HT1080 (cell line): Measurements from ENCODE around the gene TANGO6. TPM values are rescaled to one million over a fixed set of nuclear protein-coding genes. Genes with fewer than 3 reads are reported as not detected.

Source experiments
- DNase-seq: peaks from one replicate; pipeline ENCODE4 v3.0.0-alpha.2; 2015; ENCODE audit warnings: low read depth
- total RNA-seq: library from RNA; depleted of rRNA; stranded (reverse); fragments of >200 nt; shearing (Covaris generic); gene quantifications from 2 replicates; pipeline ENCODE4 v1.2.3, GENCODE V29; 2014

Gene TANGO6
- total RNA-seq, 1 experiment from 2014 or later: 12.7 TPM

GRCh38 chr16:69088684-69089083, 245.4 kb downstream of the TANGO6 start:
- no peak for DNase-seq

GRCh38 chr16:69089091-69089910, 246.0 kb downstream of the TANGO6 start:
- peak; percentile 24 for DNase-seq

DNA sequence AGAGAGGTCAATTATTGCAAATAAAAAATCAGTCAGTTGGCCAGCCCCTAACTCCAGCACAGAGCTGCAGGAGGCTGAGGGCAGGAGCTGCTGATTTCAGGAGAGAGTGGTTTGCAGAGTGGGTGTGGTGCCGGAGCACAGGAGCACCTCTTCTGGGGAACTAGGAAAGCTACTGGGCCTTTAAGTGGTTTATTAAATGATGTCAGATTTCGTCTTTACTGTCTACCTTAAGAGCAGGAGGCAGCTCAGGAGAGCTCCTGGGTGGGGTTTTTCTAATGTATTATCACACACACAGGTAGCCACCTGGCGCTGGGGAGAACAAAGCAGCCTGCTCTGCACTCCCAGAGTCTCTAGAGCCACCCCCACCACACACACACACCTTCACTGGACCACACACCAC, 250.6 kb downstream of the TANGO6 start:
- no peak for DNase-seq

GRCh38 chr16:69094501-69094900, 251.2 kb downstream of the TANGO6 start:
- DNase-seq: no peak

DNA sequence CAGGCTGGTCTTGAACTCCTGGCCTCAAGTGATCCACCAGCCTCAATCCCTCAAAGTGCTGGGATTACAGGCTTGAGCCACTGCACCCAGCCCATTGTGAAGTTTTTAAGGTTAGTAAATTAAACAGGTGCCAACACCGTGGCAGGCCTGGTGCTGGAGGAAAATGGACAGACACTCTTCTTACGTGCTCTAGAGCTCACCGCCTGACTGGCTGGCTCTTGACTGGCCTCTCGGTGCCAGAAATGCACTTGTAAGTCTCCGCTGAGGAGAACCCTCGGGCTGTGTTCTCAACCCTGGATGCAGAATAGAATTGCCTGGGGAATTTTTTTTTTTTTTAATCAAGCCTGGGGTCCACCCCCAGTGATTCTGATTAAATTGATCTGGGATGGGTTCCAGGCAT, 251.9 kb downstream of the TANGO6 start:
- DNase-seq: no peak

GRCh38 chr16:69100071-69100691, 256.9 kb downstream of the TANGO6 start:
- DNase-seq: no peak

DNA sequence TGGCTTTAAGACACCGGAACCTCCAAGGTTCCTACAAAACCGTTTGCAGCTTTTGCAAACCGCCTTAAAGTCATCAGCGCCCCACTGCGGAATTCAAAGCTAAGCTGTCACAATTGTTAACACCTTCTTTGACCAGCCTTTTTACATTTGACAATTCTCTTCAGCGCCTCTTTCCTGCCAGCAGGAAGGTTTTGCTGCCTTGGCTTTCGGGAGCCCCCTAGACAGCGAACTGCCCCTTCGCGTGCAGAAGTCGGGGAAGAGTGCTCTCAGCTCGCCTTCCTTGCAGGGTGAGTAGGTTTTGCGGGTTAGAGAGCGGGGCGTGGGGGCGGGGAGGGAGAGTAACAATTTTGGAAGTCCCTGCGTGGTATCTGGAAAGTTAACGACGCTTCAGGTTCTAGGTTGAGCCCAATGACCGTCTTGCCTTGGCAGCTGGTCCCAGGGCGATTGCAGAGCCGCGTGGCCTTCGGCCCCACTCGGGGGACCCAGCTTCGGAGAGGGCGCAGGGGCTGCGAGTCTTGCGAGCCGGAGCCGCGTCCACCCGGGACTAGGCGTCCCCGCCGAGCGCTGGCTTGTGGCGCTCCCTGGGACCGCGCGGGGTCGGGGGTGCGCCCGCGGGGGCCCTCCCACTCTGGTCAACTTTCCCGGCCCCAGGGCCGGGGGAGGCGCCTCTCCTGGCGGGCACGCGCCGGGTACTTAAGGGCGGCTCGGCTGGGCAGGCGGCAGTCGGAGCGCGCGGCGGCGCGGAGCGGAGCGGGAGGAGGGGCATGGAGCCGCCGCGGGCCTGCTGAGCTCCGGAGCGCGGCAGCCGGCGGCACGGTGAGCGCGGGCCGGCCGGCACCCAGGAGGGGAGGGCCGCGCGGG, 262.4 kb downstream of the TANGO6 start, which contains the start of gene HAS3:
HAS3 (plus strand) TSS at position 153 of the 861 bp plus-strand sequence. CDS start 3,743 bp downstream, outside the sequence.
- DNase-seq: peak; percentile 72

DNA sequence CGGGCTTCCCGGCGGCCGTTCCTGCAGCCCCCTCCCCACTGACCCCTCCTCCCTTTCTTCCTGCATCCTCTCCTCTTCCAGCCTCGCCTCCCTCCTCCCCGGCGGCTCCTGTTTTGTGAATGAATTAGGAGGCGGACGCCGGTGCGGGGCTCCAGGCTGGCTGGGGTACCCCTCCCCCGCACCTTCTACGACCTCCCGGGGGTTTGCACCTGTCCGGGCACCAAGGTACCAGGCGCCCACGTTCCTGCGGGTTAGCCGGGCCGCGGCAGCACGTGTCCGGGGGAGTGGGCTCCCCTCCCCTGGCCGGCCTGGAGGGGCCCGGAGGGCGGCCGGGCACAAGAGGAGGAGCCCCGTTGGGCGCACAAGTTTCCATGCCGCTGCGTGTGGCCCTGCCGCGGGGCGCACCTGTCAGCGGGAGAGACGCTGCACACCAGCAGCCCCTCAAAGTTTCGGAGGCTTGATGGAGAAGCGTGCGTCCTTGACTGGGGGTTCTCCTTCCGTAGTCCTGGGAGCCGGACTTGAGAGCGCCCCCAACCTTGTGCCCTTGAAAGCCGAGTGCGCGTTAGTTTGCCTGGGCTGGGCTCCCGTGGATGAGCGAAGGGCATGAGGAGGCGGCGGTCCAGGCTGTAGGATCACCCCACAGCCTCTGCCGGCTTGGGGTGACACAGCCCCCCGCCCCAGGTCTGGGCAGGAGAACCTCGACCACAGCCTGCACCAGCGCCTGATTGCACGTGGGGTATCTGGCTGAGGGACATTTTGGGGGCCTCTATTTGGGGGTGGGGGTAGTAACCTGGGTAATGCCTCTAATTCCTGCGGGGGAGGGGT, 263.4 kb downstream of the TANGO6 start:
- no peak for DNase-seq

GRCh38 chr16:69107316-69107962, 264.1 kb downstream of the TANGO6 start:
- DNase-seq: no peak

GRCh38 chr16:69108064-69108904, 265.0 kb downstream of the TANGO6 start:
- no peak for DNase-seq

DNA sequence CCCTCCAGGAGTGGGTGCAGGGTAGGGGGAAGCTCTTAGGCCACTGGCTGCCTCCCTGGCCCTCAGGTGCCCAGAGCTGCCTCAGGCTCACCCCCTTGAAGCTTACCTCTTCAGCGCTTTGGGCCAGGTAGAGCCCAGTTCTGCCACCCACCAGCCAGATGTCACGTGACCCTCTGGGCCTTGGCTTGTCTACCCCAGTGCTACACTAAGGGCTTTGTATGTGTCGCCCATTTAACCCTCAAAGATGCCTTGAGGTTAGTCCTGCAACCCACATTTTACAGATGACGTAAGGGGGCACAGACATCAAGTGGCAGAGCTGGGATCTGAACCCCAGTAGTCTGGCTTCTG, 265.5 kb downstream of the TANGO6 start:
- no peak for DNase-seq

GRCh38 chr16:69109486-69110270, 266.3 kb downstream of the TANGO6 start:
- no peak for DNase-seq

DNA sequence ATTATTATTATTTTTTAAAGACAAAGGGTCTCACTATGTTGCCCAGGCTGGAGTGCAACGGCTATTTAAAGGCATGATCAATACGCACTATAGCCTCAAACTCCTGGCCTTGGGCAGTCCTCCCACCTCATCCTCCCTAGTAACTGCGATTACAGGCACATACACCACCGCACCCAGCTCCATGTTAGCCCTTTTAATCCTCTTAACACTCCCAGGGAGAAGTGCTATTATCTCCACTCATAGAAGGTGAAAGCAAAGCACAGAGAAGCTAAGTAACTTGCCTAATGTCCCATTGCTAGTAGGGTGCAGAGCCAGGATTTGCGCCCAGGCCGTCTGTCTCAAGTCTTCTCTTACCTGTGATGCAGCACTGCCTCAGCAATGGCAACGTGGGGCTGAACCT, 267.1 kb downstream of the TANGO6 start:
- DNase-seq: no peak

DNA sequence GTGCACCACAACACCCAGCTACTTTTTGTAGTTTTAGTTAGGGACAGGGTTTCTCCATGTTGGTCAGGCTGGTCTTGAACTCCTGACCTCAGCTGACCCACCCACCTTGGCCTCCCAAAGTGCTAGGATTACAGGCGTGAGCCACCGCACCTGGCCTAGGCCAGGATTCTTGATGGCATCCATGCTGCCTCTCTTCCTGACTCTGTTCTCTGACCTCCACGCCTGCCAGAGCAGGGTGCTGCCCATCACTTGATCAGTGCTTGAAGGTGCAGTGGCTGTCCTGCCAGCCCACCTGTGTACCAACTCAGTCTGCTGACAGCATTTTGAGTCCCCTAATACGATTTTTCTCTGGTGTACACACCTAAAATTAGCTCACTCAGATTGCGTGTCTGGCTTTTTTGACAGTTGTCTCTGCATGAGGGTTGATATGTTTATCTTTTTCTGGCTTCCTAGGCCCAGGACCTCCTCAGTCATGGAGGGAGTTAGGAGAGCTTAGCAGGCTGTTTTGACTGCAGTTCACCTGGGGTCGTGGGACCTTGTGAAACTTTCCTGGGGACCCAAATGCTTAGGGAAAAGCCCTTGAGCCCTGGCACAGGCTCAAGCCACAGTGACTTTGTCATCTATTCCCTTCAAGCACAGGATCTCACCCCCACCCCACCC, 268.0 kb downstream of the TANGO6 start:
- DNase-seq: no peak

GRCh38 chr16:69111876-69112230, 268.5 kb downstream of the TANGO6 start:
- DNase-seq: no peak

GRCh38 chr16:69112285-69113129, 269.2 kb downstream of the TANGO6 start:
- peak; percentile 21 for DNase-seq

DNA sequence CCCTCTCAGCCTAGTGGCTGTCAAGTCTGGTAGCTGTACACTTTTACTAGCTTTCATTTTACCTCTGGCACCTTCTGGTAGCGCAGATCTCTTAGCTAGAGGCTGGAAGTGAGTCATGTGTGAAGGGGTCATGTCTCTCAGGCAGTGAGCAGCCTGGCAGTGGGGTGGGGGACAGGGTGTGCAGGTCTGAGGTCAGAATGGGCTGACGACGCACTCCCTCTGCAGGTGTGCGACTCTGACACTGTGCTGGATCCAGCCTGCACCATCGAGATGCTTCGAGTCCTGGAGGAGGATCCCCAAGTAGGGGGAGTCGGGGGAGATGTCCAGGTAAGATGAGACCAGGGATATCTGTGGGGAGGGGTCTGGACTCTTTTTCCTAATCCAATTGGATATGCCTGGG, 269.9 kb downstream of the TANGO6 start:
- DNase-seq: no peak
